HepG2 (cell line): Measurements from ENCODE around the gene PLA2G4D. TPM values are rescaled to one million over a fixed set of nuclear protein-coding genes. Genes with fewer than 3 reads are reported as not detected.

ENCODE experiments used
- ATAC-seq: fragments of 200-7000 bp; cut with Tn5 transposase; 3 replicates; pipeline ENCODE4 v1.9.1; 2020; ENCODE audit warnings: mild to moderate bottlenecking, moderate library complexity
- BruUV-seq: library from RNA; stranded (reverse); fragments of 400-500 nt; replicated peaks from 2 replicates; lab custom pipeline; 2021; lab: Mats Ljungman, UMichigan
- CTCF ChIA-PET: fragments of 300-600 bp; formaldehyde crosslinking; extraction: SDS; loops from one replicate; lab custom pipeline; 2021; ENCODE audit warnings: low total read pairs, inconsistent platforms, low intra/inter-chr PET ratio; lab: Yijun Ruan, JAX
- POLR2A ChIA-PET: fragments of 350-600 bp; sonication (Branson Sonifier 250); formaldehyde crosslinking; loops from one replicate; lab custom pipeline; 2020; ENCODE audit warnings: antibody characterized with exemption, inconsistent platforms; lab: Yijun Ruan, JAX
- DNase-seq: peaks from one replicate; pipeline ENCODE4 v3.0.0-alpha.2; 2015; ENCODE audit warnings: low spot score
- FAIRE-seq: peaks from 3 replicates; lab custom pipeline; 2011; peaks lifted over from hg19 to GRCh38; lab: Jason Lieb, UNC
- H2AFZ ChIP-seq: one replicate; pipeline ENCODE4 v1.6.1; 2011; ENCODE audit warnings: low read length, inconsistent platforms
- H3K27ac ChIP-seq: fragments of 300-600 bp; 3 replicates; pipeline ENCODE4 v1.8.0; 2011; ENCODE audit warnings: mixed run types, mild to moderate bottlenecking, mixed read lengths, low read length, inconsistent platforms; ENCODE audit not compliant: insufficient read depth; ENCODE audit errors: extremely low read length
- H3K27me3 ChIP-seq, 2 experiments: fragments of 200-600 bp in 1 of 2; 2 replicates in 1 of 2; 3 replicates in 1 of 2; pipeline versions ENCODE4 v1.6.0 to v1.8.0; 2011; ENCODE audit warnings: low read length in 2 of 2, mild to moderate bottlenecking in 2 of 2, moderate library complexity in 2 of 2, inconsistent platforms in 1 of 2; ENCODE audit not compliant: insufficient read depth in 2 of 2, control insufficient read depth in 1 of 2
- H3K36me3 ChIP-seq, 2 experiments: fragments of 200-600 bp in 1 of 2; replicated peaks in 1 of 2; 2 replicates in 1 of 2; 3 replicates in 1 of 2; pipeline versions ENCODE4 v1.5.1 to v1.8.0; 2011; ENCODE audit warnings: low read length in 2 of 2, inconsistent platforms in 1 of 2; ENCODE audit not compliant: insufficient read depth in 2 of 2, control insufficient read depth in 1 of 2
- H3K4me1 ChIP-seq: 2 replicates; pipeline ENCODE4 v1.5.1; 2012; ENCODE audit warnings: low read length, inconsistent platforms; ENCODE audit not compliant: insufficient read depth
- H3K4me2 ChIP-seq: 2 replicates; pipeline ENCODE4 v1.6.0; 2011; ENCODE audit warnings: low read depth, low read length, inconsistent platforms
- H3K4me3 ChIP-seq, 3 experiments: fragments of 200-600 bp in 1 of 3; sonication (generic), shearing (Covaris generic) in 1 of 3; replicated peaks in 1 of 3; 2 replicates each; pipeline ENCODE4 v1.5.1; 2011 to 2016; ENCODE audit warnings: low read length in 3 of 3, inconsistent platforms in 2 of 3, low read depth in 2 of 3, mild to moderate bottlenecking in 2 of 3, control low read depth in 1 of 3, mixed read lengths in 1 of 3; ENCODE audit not compliant: insufficient read depth in 1 of 3
- H3K79me2 ChIP-seq: one replicate; pipeline ENCODE4 v1.6.1; 2011; ENCODE audit warnings: low read length, inconsistent platforms; ENCODE audit not compliant: insufficient read depth
- H3K9ac ChIP-seq: 2 replicates; pipeline ENCODE4 v1.6.0; 2011; ENCODE audit warnings: mild to moderate bottlenecking, low read depth, low read length, inconsistent platforms; ENCODE audit not compliant: insufficient read depth
- H3K9me3 ChIP-seq: 2 replicates; pipeline ENCODE4 v1.5.1; 2012; ENCODE audit warnings: mild to moderate bottlenecking, low read length
- H4K20me1 ChIP-seq: 2 replicates; pipeline ENCODE4 v1.6.0; 2011; ENCODE audit warnings: inconsistent platforms, mild to moderate bottlenecking, low read length, moderate library complexity; ENCODE audit not compliant: insufficient read depth
- FOSL2 ChIP-seq: sonication (generic); formaldehyde crosslinking; IDR thresholded peaks from 2 replicates; pipeline ENCODE4 v1.4.0; 2020; ENCODE audit warnings: missing genetic modification reagents
- MAFG ChIP-seq: sonication (generic); formaldehyde crosslinking; IDR thresholded peaks from 2 replicates; pipeline ENCODE4 v1.5.1; 2020; ENCODE audit warnings: mild to moderate bottlenecking, missing genetic modification reagents
- MIXL1 ChIP-seq: IDR thresholded peaks from 2 replicates; pipeline ENCODE4 v1.6.1; 2016
- SIN3B ChIP-seq: fragments of 150-350 bp; IDR thresholded peaks from 2 replicates; pipeline ENCODE4 v1.6.1; 2014; ENCODE audit warnings: low read length
- THAP11 ChIP-seq: IDR thresholded peaks from 2 replicates; pipeline ENCODE4 v1.6.1; 2016; ENCODE audit warnings: missing biosample characterization, missing genetic modification reagents
- WGBS: methylation state at CpG from one replicate; pipeline ENCODE4 v1.1.6; 2017; ENCODE audit warnings: low lambda C conversion rate; 5-methylcytosine and 5-hydroxymethylcytosine counted together
- in situ Hi-C: cut with HindIII; loops from 2 replicates; pipeline ENCODE4 v1.10.0; 2017; ENCODE audit warnings: low pct_unique_long_range_greater_than_20kb; ENCODE audit not compliant: extremely low pct_ligation_motif_present
- intact Hi-C: fragments of 100-400 bp; cut with micrococcal nuclease; formaldehyde crosslinking; loops from one replicate; pipeline ENCODE4 v1.10.0; 2022; ENCODE audit not compliant: unreplicated experiment
- polyA plus RNA-seq, 8 experiments: library from polyadenylated mRNA; depleted of rRNA in 3 of 8; stranded (reverse) in 7 of 8; unstranded in 1 of 8; fragments of >200 nt; fragmentation: Illumina TruSeq in 4 of 8; extraction: Trizol in 4 of 8; gene quantifications; 2 replicates each; pipeline versions ENCODE4 v1.2.1 to v1.2.3, GENCODE V29; 2011 to 2016; ENCODE audit warnings: low read depth in 4 of 8, missing spikeins in 1 of 8, mixed read lengths in 1 of 8; ENCODE audit not compliant: insufficient read depth in 1 of 8
- total RNA-seq, 5 experiments: library from RNA; depleted of rRNA; stranded (reverse); fragments of >200 nt; fragmentation: Illumina TruSeq; extraction: Trizol; gene quantifications; 2 replicates each; pipeline ENCODE4 v1.2.3, GENCODE V29; 2016; ENCODE audit warnings: low read depth in 1 of 5
- TF ChIP-seq, protein P1 (sequence below): sonication (generic); formaldehyde crosslinking; IDR thresholded peaks from 2 replicates; pipeline ENCODE4 v1.9.0; 2022; ENCODE audit warnings: missing genetic modification reagents, mild to moderate bottlenecking, borderline replicate concordance
- TF ChIP-seq, protein P2 (sequence below): sonication (generic); formaldehyde crosslinking; IDR thresholded peaks from 2 replicates; pipeline ENCODE4 v1.5.0; 2020; ENCODE audit warnings: mild to moderate bottlenecking, missing genetic modification reagents, moderate library complexity

Gene PLA2G4D
- total and polyA plus RNA-seq, 2 of the 13 experiments (the other 11 are each of a cell fraction or from before 2014, with no cell fraction given) = 0.04 to 0.21 TPM

GRCh38 chr15:42087460-42087859 lies 6.9 kb downstream of the PLA2G4D start:
- no peak overlapping the region for H3K4me3 ChIP-seq
- no TSS peak for BruUV-seq
- H3K4me1 ChIP-seq = peaks cover 49% of the 10 kb centered on the region
- H3K4me2 ChIP-seq = no peak overlapping the region
- no peak for FAIRE-seq
- no peak overlapping the region for H3K27ac ChIP-seq
- TF ChIP-seq, protein P1, sequence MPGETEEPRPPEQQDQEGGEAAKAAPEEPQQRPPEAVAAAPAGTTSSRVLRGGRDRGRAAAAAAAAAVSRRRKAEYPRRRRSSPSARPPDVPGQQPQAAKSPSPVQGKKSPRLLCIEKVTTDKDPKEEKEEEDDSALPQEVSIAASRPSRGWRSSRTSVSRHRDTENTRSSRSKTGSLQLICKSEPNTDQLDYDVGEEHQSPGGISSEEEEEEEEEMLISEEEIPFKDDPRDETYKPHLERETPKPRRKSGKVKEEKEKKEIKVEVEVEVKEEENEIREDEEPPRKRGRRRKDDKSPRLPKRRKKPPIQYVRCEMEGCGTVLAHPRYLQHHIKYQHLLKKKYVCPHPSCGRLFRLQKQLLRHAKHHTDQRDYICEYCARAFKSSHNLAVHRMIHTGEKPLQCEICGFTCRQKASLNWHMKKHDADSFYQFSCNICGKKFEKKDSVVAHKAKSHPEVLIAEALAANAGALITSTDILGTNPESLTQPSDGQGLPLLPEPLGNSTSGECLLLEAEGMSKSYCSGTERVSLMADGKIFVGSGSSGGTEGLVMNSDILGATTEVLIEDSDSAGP = no peak
- TF ChIP-seq MIXL1 (CRISPR knock-in tag) (no peak), SIN3B (no peak), FOSL2 (CRISPR knock-in tag) (no peak), MAFG (CRISPR knock-in tag) (no peak), THAP11 (no peak)
- TF ChIP-seq, protein P2, sequence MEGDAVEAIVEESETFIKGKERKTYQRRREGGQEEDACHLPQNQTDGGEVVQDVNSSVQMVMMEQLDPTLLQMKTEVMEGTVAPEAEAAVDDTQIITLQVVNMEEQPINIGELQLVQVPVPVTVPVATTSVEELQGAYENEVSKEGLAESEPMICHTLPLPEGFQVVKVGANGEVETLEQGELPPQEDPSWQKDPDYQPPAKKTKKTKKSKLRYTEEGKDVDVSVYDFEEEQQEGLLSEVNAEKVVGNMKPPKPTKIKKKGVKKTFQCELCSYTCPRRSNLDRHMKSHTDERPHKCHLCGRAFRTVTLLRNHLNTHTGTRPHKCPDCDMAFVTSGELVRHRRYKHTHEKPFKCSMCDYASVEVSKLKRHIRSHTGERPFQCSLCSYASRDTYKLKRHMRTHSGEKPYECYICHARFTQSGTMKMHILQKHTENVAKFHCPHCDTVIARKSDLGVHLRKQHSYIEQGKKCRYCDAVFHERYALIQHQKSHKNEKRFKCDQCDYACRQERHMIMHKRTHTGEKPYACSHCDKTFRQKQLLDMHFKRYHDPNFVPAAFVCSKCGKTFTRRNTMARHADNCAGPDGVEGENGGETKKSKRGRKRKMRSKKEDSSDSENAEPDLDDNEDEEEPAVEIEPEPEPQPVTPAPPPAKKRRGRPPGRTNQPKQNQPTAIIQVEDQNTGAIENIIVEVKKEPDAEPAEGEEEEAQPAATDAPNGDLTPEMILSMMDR (CRISPR knock-in tag) = no peak
- TF ChIP-seq, all 625 proteins: peak for 0
- intact Hi-C loops (no loop called here), in situ Hi-C loops (no loop called here)
- no peaks in the 10 kb centered on the region for H3K36me3 ChIP-seq
- no peak overlapping the region for H3K9ac ChIP-seq
- DNase-seq = no peak
- H2AFZ ChIP-seq = no peak overlapping the region
- POLR2A ChIA-PET = no interaction called here
- 60% methylated on average over 11 of the region's 13 CpGs for WGBS
- no peaks in the 10 kb centered on the region for H3K9me3 ChIP-seq
- no peak for ATAC-seq
- peaks cover 12 to 59% of the 10 kb centered on the region in 2 experiments; a peak in 4 of 5 replicates for H3K27me3 ChIP-seq
- CTCF ChIA-PET = no interaction called here
- H4K20me1 ChIP-seq = no peaks in the 10 kb centered on the region
- no peaks in the 10 kb centered on the region for H3K79me2 ChIP-seq
